Psoas muscle (tissue), 8 donors: ENCODE measurements around the gene ZNF700. TPM values are rescaled to one million over a fixed set of nuclear protein-coding genes. Genes with fewer than 3 reads are reported as not detected.
"Not testable (repeated sequence)": the region's sequence is repeated elsewhere in the genome, so short reads cannot be mapped to it uniquely, and the experiment has no call there.

Source experiments
- ATAC-seq, 4 donors: fragments of 200-7000 bp; cut with Tn5 transposase; one replicate each; pipeline ENCODE4 v1.9.1; 2020; ENCODE audit warnings: moderate library complexity in 3 of 4, mild to moderate bottlenecking in 2 of 4
- DNase-seq, 2 donors: peaks; one replicate each; pipeline ENCODE4 v3.0.0-alpha.2; 2020
- H3K27ac ChIP-seq: fragments of 200-600 bp; one replicate; pipeline ENCODE4 v1.8.0; 2022
- H3K27me3 ChIP-seq, 3 donors: fragments of 200-600 bp in 1 of 3; one replicate each; pipeline versions ENCODE4 v1.6.1 to v1.8.0; 2013 to 2022; ENCODE audit warnings: low read length in 2 of 3, mild to moderate bottlenecking in 2 of 3, moderate library complexity in 1 of 3; ENCODE audit not compliant: insufficient read depth in 3 of 3
- H3K36me3 ChIP-seq, 2 donors: fragments of 200-600 bp in 1 of 2; one replicate each; pipeline versions ENCODE4 v1.6.1 to v1.8.0; 2013 to 2022; ENCODE audit warnings: low read depth in 1 of 2, mild to moderate bottlenecking in 1 of 2, moderate library complexity in 1 of 2; ENCODE audit not compliant: insufficient read depth in 1 of 2
- H3K4me1 ChIP-seq: fragments of 200-600 bp; one replicate; pipeline ENCODE4 v1.8.0; 2022
- H3K4me3 ChIP-seq: fragments of 200-600 bp; one replicate; pipeline ENCODE4 v1.8.0; 2022; ENCODE audit warnings: mild to moderate bottlenecking
- H3K9me3 ChIP-seq: fragments of 200-600 bp; one replicate; pipeline ENCODE4 v1.8.0; 2022
- WGBS, 3 donors: extraction: QIAGEN DNeasy Blood & Tissue Kit; methylation state at CpG; one replicate each; pipeline versions ENCODE4 v1.1.6 to v1.1.7; 2013; 5-methylcytosine and 5-hydroxymethylcytosine counted together
- intact Hi-C, 2 donors: fragments of 100-400 bp; cut with DNase I; formaldehyde crosslinking; loops; one replicate each; pipeline versions ENCODE4 v1.11.0 to v1.14.2; 2022
- polyA plus RNA-seq, 3 donors: library from polyadenylated mRNA; stranded (reverse); fragments of 200-250 nt; gene quantifications; one replicate each; pipeline ENCODE4 v1.2.3, GENCODE V29; 2013
- total RNA-seq, 4 donors: library from RNA; stranded (reverse); fragmentation: NEBNext Ultra II Directional in 2 of 4; extraction: Animal tissue kit (Norgen Biotek cat#: 25700) in 2 of 4; gene quantifications; one replicate each; pipeline versions ENCODE4 v1.2.1 to v1.2.4, GENCODE V29; 2021 to 2023
- TF ChIP-seq, protein P1 (sequence below): fragments of 200-600 bp; IDR thresholded peaks from one replicate; pipeline ENCODE4 v1.8.0; 2022; ENCODE audit warnings: antibody characterized with exemption
- donor health status: healthy with polysubstance abuse.
- donor health status: DM: no; HTN: no; CAD: no; lungs with moderate emphysema.
- donor health status: Bipolar disorder and iron deficiency.
- donor health status: healthy.
- donor health status: DM: yes; HTN: yes; CAD: no.
- donor health status: DM: no; HTN: no; CAD: no.
- donor health status: DM: no; HTN: no; CAD: no.
- donor health status: DM: yes; HTN: yes; CAD: no.

ZNF700 gene
- total and polyA plus RNA-seq, 7 donors: 1.7 to 3.3 (median 3.0) TPM

DNA sequence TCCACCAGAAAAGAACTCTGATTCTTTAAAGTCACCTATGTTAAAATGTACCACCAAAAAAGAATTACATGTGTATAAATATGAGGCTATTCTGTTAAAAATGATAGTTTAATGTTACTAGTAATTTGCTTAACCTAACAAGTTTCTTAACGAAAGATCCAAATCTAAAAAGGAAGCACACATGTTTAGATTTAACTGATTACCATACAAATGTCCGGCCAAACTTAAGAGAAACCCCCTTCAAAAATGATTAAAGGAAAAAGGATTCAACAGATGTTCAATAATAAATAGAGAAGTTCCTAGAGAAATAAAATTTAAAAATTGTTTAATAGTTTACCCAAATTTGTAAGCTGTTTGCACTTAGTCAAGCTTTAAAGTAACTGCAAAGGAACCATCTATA, 42.3 kb upstream of the ZNF700 start:
- WGBS, 3 donors: 63 to 67% (median 65%) methylated on average over 2 of the region's 2 CpGs
- intact Hi-C loops: loop anchor here in 1 of 2 donors (5.0 kb wide), 2 partner anchors 110 to 260 kb away; partner anchors contain the start of gene ZNF20
- no peak for DNase-seq
- H3K27ac ChIP-seq: no peak overlapping the region
- no peak for ATAC-seq
- H3K36me3 ChIP-seq: no peaks in the 10 kb centered on the region
- H3K27me3 ChIP-seq: no peaks in the 10 kb centered on the region
- no peak overlapping the region for H3K4me3 ChIP-seq
- H3K9me3 ChIP-seq: no peaks in the 10 kb centered on the region
- TF ChIP-seq, protein P1, sequence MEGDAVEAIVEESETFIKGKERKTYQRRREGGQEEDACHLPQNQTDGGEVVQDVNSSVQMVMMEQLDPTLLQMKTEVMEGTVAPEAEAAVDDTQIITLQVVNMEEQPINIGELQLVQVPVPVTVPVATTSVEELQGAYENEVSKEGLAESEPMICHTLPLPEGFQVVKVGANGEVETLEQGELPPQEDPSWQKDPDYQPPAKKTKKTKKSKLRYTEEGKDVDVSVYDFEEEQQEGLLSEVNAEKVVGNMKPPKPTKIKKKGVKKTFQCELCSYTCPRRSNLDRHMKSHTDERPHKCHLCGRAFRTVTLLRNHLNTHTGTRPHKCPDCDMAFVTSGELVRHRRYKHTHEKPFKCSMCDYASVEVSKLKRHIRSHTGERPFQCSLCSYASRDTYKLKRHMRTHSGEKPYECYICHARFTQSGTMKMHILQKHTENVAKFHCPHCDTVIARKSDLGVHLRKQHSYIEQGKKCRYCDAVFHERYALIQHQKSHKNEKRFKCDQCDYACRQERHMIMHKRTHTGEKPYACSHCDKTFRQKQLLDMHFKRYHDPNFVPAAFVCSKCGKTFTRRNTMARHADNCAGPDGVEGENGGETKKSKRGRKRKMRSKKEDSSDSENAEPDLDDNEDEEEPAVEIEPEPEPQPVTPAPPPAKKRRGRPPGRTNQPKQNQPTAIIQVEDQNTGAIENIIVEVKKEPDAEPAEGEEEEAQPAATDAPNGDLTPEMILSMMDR: no peak
- peaks cover 2% of the 10 kb centered on the region for H3K4me1 ChIP-seq

DNA sequence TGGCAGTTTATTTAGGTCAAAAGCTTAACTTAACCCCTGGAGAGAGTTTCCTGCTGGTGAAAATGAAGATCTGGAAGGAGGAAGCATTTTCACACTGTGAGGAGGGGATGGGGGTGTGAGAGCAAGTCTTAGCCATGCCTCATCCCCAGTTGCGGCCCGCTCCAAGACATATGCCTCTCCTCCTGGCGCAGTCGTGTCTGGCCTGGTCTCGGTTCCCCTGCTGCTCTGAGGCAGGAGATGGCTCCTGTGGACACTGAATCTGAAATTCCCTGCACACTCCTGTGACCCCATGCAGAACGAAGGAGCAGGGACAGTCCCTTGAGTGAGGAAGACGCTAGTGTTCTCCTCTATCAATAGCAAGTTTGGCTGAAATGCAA, 37.7 kb upstream of the ZNF700 start:
- Histone ChIP-seq H3K27me3 (no peaks in the 10 kb centered on the region), H3K27ac (peak overlapping the region; percentile 80), H3K9me3 (no peaks in the 10 kb centered on the region), H3K4me1 (no peaks in the 10 kb centered on the region), H3K4me3 (peak overlapping the region; percentile 81), H3K36me3 (no peaks in the 10 kb centered on the region)
- DNase-seq (no peak), ATAC-seq (peak in 3 of 4 donors; percentile 11 to 31 (median 15))
- TF ChIP-seq, protein P1: no peak
- 16 to 22% (median 22%) methylated on average over 7 of the region's 7 CpGs for WGBS, 3 donors
- intact Hi-C loops: no loop called here

DNA sequence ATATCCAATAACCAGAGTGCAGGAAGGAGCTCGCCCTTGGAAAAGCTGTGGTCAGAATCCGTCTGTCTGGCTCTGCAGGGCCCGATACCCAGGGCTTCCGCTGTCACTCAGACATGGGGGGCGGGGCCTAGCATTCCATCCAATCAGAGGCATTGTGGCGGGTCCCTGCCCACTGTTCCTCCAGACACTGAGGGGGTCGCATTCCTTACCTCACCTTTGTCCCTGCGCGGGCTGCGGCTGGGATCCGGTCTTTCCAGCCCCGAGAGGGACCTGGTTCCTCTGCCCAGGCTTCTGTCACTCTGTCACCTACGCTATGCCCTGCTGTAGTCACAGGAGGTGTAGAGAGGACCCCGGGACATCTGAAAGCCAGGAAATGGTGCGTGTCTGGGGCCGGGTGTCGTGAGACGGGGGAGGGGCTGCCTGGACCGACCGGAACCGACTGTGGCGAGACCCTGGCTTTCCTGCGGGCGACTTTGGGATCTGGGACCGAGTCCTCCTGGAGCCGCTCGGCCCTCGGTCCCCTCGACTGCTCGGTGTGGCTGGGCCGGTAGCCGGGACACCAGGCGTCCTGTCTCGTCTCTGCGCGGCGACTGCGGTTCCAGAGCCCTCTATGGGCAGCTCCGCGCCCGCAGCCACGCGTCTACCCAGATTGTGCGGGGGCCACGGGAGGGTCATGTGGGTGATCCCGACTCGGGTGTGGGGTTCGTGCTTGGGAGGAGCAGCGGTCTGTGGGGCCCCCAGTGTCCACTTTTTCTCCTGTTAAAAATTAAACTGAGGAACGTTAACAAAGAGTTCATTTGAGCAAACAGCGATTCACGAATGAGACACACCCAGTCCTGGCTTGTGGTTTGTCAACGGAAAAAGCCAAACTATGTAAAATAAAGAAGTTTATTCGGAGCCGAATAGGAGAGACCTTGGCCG, 37.0 kb upstream of the ZNF700 start, which contains the start of gene ZNF69:
ZNF69 (plus strand) TSS at position 172 of the 921 bp plus-strand sequence; CDS start at position 314, 142 bp downstream.
- H3K4me3 ChIP-seq: peak within 1 kb of the TSS; percentile 81
- H3K27me3 ChIP-seq: no peaks in the 10 kb centered on the region
- TF ChIP-seq, protein P1: peak; percentile 26
- 0 to 1% (median 1%) methylated on average over 54 to 56 of the region's 56 CpGs for WGBS, 3 donors
- H3K9me3 ChIP-seq: no peaks in the 10 kb centered on the region
- DNase-seq (peak; percentile 86 to 88), ATAC-seq (peak; percentile 94 to 98 (median 98))
- H3K36me3 ChIP-seq: no peaks in the 10 kb centered on the region
- H3K27ac ChIP-seq: peak within 1 kb of the TSS; percentile 80
- H3K4me1 ChIP-seq: no peaks in the 10 kb centered on the region
- intact Hi-C loops: no loop called here

DNA sequence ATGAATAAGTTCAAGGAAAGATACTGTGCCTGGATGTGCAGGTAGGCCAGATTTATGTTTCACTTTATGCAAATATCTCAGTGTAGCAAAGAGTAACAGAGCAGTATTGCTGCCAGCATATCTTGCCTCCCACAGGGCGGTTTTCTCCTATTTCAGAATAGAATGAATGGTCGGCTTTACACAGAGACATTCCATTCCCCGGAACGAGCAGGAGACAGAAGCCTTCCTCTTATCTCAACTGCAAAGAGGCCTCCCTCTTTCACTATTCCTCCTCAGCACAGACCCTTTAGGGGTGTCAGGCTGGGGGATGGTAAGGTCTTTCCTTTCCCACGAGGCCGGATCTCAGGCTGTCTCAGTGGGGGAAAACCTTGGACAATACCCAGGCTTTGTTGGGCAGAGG, 35.0 kb upstream of the ZNF700 start:
- H3K36me3 ChIP-seq, H3K4me1 ChIP-seq, H3K4me3 ChIP-seq, DNase-seq, ATAC-seq, H3K27ac ChIP-seq, intact Hi-C loops, H3K9me3 ChIP-seq, H3K27me3 ChIP-seq: not testable (repeated sequence)
- 80 to 85% (median 84%) methylated on average over 6 of the region's 6 CpGs for WGBS, 3 donors

DNA sequence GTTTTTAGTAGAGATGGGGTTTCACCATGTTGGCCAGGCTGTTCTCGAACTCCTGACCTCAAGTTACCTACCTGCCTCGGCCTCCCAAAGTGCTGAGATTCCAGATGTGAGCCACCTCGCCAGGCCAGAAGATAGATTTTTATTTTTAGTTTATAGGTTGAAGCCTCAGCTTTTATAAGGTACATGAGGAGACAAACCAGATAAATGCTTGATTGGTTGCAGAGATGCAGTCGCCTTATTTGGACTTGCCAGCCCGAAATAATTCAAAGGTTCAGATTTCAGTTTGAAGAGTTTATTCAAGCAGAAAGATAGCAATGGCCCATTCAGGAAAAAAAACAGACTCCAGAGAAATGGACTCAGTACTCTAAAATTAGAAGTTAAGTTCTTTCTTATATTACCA, 34.3 kb upstream of the ZNF700 start:
- no peak for DNase-seq
- Histone ChIP-seq H3K4me3 (no peak overlapping the region), H3K9me3 (no peaks in the 10 kb centered on the region), H3K36me3 (peaks cover 3% of the 10 kb centered on the region in 2 donors), H3K4me1 (no peaks in the 10 kb centered on the region), H3K27me3 (no peaks in the 10 kb centered on the region), H3K27ac (no peak overlapping the region)
- no peak for ATAC-seq
- intact Hi-C loops: no loop called here
- WGBS, 3 donors: 85 to 94% (median 91%) methylated on average over 5 of the region's 5 CpGs
- TF ChIP-seq, protein P1: no peak
